Gastrocnemius medialis (tissue), 4 donors: Measurements from ENCODE around the gene MRPL49. TPM values are rescaled to one million over a fixed set of nuclear protein-coding genes. Genes with fewer than 3 reads are reported as not detected.

Experiments used
- ATAC-seq, 2 donors: fragments of 150-250 bp; one replicate each; pipeline ENCODE4 v1.9.1; 2016
- DNase-seq, 2 donors: peaks; one replicate each; pipeline ENCODE4 v3.0.0-alpha.2; 2019
- H3K27ac ChIP-seq, 4 donors: fragments of 200-600 bp; sonication (generic); 1 replicate in 1 of 4; 2 replicates in 3 of 4; pipeline ENCODE4 v1.5.1; 2016 to 2018; ENCODE audit warnings: mild to moderate bottlenecking in 2 of 4, moderate library complexity in 1 of 4
- H3K27me3 ChIP-seq, 3 donors: fragments of 200-600 bp; sonication (generic) in 2 of 3; 1 replicate in 1 of 3; 2 replicates in 2 of 3; pipeline versions ENCODE4 v1.5.1 to v1.6.0; 2016 to 2019; ENCODE audit warnings: mild to moderate bottlenecking in 1 of 3, moderate library complexity in 1 of 3
- H3K36me3 ChIP-seq, 2 donors: fragments of 200-600 bp; sonication (generic) in 1 of 2; one replicate each; pipeline ENCODE4 v1.5.1; 2017 to 2018
- H3K4me1 ChIP-seq, 2 donors: fragments of 200-600 bp; sonication (generic) in 1 of 2; one replicate each; pipeline ENCODE4 v1.5.1; 2016 to 2017; ENCODE audit warnings: mild to moderate bottlenecking in 2 of 2
- H3K4me3 ChIP-seq, 4 donors: fragments of 200-600 bp; sonication (generic) in 3 of 4; 1 replicate in 1 of 4; 2 replicates in 3 of 4; pipeline ENCODE4 v1.5.1; 2016 to 2019; ENCODE audit warnings: mild to moderate bottlenecking in 2 of 4
- H3K9me3 ChIP-seq, 3 donors: fragments of 200-600 bp; sonication (generic) in 2 of 3; 1 replicate in 1 of 3; 2 replicates in 2 of 3; pipeline ENCODE4 v1.5.1; 2016 to 2019
- POLR2A ChIP-seq, 2 donors: fragments of 450-650 bp; IDR thresholded peaks; one replicate each; pipeline ENCODE4 v1.6.1; 2017; ENCODE audit warnings: antibody characterized with exemption in 2 of 2, mild to moderate bottlenecking in 2 of 2, moderate library complexity in 2 of 2
- in situ Hi-C, 4 donors: fragments of 200-750 bp; cut with MboI; loops; one replicate each; pipeline versions ENCODE4 v1.15.0 to v1.8.0; 2017; ENCODE audit warnings: low sequenced_read_pairs in 4 of 4
- intact Hi-C: fragments of 100-400 bp; cut with DNase I; formaldehyde crosslinking; loops from one replicate; pipeline ENCODE4 v1.15.1; 2023; ENCODE audit warnings: low total_unique reads
- total RNA-seq, 4 donors: library from RNA; depleted of rRNA; stranded (reverse); fragments of >200 nt; gene quantifications; one replicate each; pipeline versions ENCODE4 v1.1.0 to v1.2.3, GENCODE V29; 2016
- TF ChIP-seq, protein P1 (sequence below), 5 experiments: fragments of 450-650 bp in 3 of 5; fragments of 200-600 bp in 2 of 5; sonication (generic) in 2 of 5; IDR thresholded peaks in 4 of 5; conservative IDR thresholded peaks in 1 of 5; 1 replicate in 4 of 5; 2 replicates in 1 of 5; pipeline ENCODE4 v1.5.1; 2016 to 2019; ENCODE audit warnings: antibody characterized with exemption in 5 of 5, mild to moderate bottlenecking in 3 of 5, moderate library complexity in 3 of 5

MRPL49 gene
- total RNA-seq, 4 donors from 2014 or later, result 54.9 to 76.5 (median 63.6) TPM

DNA sequence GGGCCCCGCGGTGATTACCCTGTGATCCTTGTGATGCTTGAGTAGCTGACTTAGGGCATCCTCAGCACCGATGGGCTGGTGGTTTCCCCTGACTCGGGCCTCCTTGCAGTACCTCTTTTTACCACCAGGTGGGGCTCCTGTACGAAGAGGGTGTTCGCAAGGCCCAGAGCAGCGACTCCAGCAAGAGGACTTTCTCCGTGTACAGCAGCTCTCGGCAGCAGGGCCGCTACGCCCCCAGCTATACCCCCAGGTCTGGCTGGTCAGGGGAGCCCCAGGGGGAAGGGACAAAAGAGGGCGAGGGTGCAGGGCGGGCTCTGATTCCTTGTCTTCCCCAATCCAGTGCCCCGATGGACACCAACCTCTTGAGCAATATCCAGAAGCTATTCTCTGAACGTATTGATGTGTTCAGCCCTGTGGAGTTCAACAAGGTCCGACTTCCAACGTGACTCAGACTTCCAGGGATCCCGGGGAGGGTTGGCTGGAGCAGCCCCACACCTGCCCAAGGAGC is 11.7 kb upstream of the MRPL49 start:
- no peak for TF ChIP-seq POLR2A (IDR thresholded peaks at IDR 0.05)
- TF ChIP-seq, protein P1, sequence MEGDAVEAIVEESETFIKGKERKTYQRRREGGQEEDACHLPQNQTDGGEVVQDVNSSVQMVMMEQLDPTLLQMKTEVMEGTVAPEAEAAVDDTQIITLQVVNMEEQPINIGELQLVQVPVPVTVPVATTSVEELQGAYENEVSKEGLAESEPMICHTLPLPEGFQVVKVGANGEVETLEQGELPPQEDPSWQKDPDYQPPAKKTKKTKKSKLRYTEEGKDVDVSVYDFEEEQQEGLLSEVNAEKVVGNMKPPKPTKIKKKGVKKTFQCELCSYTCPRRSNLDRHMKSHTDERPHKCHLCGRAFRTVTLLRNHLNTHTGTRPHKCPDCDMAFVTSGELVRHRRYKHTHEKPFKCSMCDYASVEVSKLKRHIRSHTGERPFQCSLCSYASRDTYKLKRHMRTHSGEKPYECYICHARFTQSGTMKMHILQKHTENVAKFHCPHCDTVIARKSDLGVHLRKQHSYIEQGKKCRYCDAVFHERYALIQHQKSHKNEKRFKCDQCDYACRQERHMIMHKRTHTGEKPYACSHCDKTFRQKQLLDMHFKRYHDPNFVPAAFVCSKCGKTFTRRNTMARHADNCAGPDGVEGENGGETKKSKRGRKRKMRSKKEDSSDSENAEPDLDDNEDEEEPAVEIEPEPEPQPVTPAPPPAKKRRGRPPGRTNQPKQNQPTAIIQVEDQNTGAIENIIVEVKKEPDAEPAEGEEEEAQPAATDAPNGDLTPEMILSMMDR (IDR thresholded peaks at IDR 0.05 in 4 of 5, conservative IDR thresholded peaks at IDR 0.05 in 1 of 5), result peak; percentile 86 to 100 (median 98)
- Histone ChIP-seq H3K4me3 (no peak overlapping the region), H3K36me3 (peaks cover 0 to 13% of the 10 kb centered on the region in 2 donors), H3K9me3 (no peaks in the 10 kb centered on the region), H3K27ac (peak overlapping the region; percentile 74 to 90 (median 81)), H3K4me1 (peaks cover 26 to 34% of the 10 kb centered on the region in 2 donors), H3K27me3 (no peaks in the 10 kb centered on the region)
- DNase-seq (peak; percentile 63 to 81), ATAC-seq (peak; percentile 59 to 61)
- in situ Hi-C loops, result loop anchor here in 3 of 4 donors (5.0 kb wide), 1 partner anchor 72 kb away; the partner anchor contains the start of gene CAPN1 (in 3 of the 3)
- intact Hi-C loops, result loop anchor here (1.0 to 10.0 kb wide), 2 partner anchors 71 to 256 kb away; partner anchors contain the start of gene CAPN1

DNA sequence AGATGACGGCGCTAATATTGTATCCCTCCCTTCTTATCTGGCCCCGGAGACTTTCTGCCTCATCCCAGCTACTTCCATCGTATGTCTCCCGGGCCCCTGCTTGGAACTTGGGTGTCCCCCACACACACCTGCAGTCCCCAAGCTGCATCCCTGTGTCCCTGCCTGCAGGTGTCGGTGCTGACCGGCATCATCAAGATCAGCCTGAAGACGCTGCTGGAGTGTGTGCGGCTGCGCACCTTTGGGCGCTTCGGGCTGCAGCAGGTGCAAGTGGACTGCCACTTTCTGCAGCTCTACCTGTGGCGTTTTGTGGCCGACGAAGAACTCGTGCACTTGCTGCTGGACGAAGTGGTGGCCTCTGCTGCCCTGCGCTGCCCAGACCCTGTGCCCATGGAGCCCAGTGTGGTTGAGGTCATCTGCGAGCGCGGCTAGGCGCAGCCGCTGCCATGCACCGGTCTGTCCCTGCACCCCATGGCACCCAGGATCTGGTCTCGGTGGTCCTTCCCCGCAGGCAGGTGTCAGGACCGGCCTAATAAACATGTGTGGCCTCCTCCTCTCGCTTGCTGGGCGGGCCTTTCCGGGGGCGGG is 10.9 kb upstream of the MRPL49 start:
- TF ChIP-seq POLR2A (IDR thresholded peaks at IDR 0.05), result no peak
- TF ChIP-seq, protein P1 (IDR thresholded peaks at IDR 0.05 in 4 of 5, conservative IDR thresholded peaks at IDR 0.05 in 1 of 5), result no peak
- Histone ChIP-seq H3K27ac (peak overlapping the region; percentile 74 to 90 (median 81)), H3K4me3 (peak overlapping the region in 1 of 4 donors; percentile 64), H3K4me1 (peaks cover 30 to 42% of the 10 kb centered on the region in 2 donors), H3K9me3 (no peaks in the 10 kb centered on the region), H3K27me3 (no peaks in the 10 kb centered on the region), H3K36me3 (peaks cover 0 to 13% of the 10 kb centered on the region in 2 donors)
- intact Hi-C loops (loop anchor here (10.0 kb wide), 1 partner anchor 256 kb away; no protein-coding TSS in a partner anchor), in situ Hi-C loops (loop anchor here in 3 of 4 donors (5.0 kb wide), 1 partner anchor 71 kb away; the partner anchor contains the start of gene CAPN1 (in 3 of the 3))
- DNase-seq (no peak), ATAC-seq (peak in 1 of 2 donors; percentile 0)

DNA sequence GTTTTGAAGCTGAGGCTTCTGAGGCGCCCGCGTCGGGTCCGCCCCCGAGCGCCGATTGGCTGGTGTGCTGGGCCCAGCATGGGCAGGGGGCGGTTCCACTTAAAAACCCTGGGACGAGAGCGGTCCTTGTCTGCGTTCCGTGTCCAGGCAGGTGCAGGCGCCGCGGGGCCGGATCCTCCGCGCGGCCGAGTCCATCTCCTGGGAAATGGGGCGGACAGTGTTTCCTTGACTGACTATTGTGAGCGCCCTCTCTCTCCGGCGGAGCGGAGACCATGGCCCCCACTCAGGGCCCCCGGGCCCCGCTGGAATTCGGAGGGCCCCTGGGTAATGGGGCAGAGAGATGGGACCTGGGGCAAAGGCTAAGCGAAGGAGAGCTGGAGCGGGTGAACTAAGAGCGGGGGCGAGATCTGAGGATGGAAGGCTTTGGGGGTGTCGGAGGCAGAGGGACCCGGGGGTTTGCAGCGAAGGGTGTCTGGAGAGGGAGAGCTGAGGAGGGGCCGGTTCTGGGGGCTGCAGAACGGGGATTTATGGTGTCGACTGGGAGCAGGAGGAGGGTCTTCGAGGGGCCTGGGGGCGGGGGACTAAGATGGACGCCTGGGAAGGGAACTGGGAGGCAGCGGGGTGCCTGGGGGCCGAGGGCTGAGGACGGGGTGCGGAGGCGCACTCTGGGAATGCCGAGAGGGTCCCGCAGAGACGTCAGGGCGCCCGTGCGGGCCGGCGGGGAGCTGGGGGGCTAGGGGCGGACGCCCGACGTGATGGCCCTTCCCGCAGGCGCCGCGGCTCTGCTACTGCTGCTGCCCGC is 10.2 kb upstream of the MRPL49 start, which contains the start of gene TM7SF2:
TM7SF2 (plus strand) TSS at position 129 of the 802 bp plus-strand sequence; CDS start at position 273, 144 bp downstream.
- in situ Hi-C loops (loop anchor here in 3 of 4 donors (5.0 kb wide), 1 partner anchor 70 kb away; the partner anchor contains the start of gene CAPN1 (in 3 of the 3)), intact Hi-C loops (loop anchor here (1.0 to 10.0 kb wide), 2 partner anchors 22 to 257 kb away; partner anchors contain the start of gene SYVN1)
- peaks cover 36 to 48% of the 10 kb centered on the region in 2 donors for H3K4me1 ChIP-seq

More for the DNA sequence above, 10.2 kb upstream of the MRPL49 start, which contains the start of gene TM7SF2:
- DNase-seq, result peak; percentile 93
- ATAC-seq, result peak; percentile 81 to 89
- H3K9me3 ChIP-seq, result no peaks in the 10 kb centered on the region
- peak within 1 kb of the TSS; percentile 74 to 90 (median 81) for H3K27ac ChIP-seq
- peaks cover 0 to 13% of the 10 kb centered on the region in 2 donors for H3K36me3 ChIP-seq
- H3K27me3 ChIP-seq, result no peaks in the 10 kb centered on the region
- TF ChIP-seq, protein P1 (IDR thresholded peaks at IDR 0.05 in 4 of 5, conservative IDR thresholded peaks at IDR 0.05 in 1 of 5), result no peak
- TF ChIP-seq POLR2A (IDR thresholded peaks at IDR 0.05), result peak; percentile 84 to 94
- H3K4me3 ChIP-seq, result peak within 1 kb of the TSS; percentile 63 to 72 (median 66)
